ENCODE results near the gene ANKRD13B.
"Not testable (repeated sequence)": the region's sequence is repeated elsewhere in the genome, so short reads cannot be mapped to it uniquely, and the experiment has no call there.

Gene ANKRD13B

GRCh38 chr17:29650396-29650795, 57.5 kb downstream of the ANKRD13B start:
- DNase-seq, result no peak

GRCh38 chr17:29651913-29652312, 59.0 kb downstream of the ANKRD13B start:
- DNase-seq, result not testable (repeated sequence)

GRCh38 chr17:29652976-29653375, 60.0 kb downstream of the ANKRD13B start:
- DNase-seq, result no peak

- DNase-seq, result no peak
Measured at GRCh38 chr17:29653995-29654714, 61.2 kb downstream of the ANKRD13B start.

GRCh38 chr17:29655323-29655722, 62.4 kb downstream of the ANKRD13B start:
- no peak for DNase-seq

GRCh38 chr17:29659155-29659554, 66.2 kb downstream of the ANKRD13B start:
- DNase-seq, result no peak

GRCh38 chr17:29661213-29661612, 68.3 kb downstream of the ANKRD13B start:
- DNase-seq, result no peak

- no peak for DNase-seq
Measured at GRCh38 chr17:29663155-29663554, 70.2 kb downstream of the ANKRD13B start.

All from femur (tissue), 1 donor.